Breast epithelium (tissue), 3 donors: ENCODE measurements around the gene VWF.
"Not testable (repeated sequence)": the region's sequence is repeated elsewhere in the genome, so short reads cannot be mapped to it uniquely, and the experiment has no call there.

Experiments used
- POLR2A ChIP-seq: fragments of 450-650 bp; IDR thresholded peaks from one replicate; pipeline ENCODE4 v1.6.1; 2016; ENCODE audit warnings: antibody characterized with exemption, mild to moderate bottlenecking, moderate library complexity
- TF ChIP-seq, protein P1 (sequence below), 3 donors: fragments of 450-650 bp; IDR thresholded peaks; one replicate each; pipeline ENCODE4 v1.5.1; 2016 to 2017; ENCODE audit warnings: antibody characterized with exemption in 3 of 3, mild to moderate bottlenecking in 3 of 3, moderate library complexity in 3 of 3

DNA sequence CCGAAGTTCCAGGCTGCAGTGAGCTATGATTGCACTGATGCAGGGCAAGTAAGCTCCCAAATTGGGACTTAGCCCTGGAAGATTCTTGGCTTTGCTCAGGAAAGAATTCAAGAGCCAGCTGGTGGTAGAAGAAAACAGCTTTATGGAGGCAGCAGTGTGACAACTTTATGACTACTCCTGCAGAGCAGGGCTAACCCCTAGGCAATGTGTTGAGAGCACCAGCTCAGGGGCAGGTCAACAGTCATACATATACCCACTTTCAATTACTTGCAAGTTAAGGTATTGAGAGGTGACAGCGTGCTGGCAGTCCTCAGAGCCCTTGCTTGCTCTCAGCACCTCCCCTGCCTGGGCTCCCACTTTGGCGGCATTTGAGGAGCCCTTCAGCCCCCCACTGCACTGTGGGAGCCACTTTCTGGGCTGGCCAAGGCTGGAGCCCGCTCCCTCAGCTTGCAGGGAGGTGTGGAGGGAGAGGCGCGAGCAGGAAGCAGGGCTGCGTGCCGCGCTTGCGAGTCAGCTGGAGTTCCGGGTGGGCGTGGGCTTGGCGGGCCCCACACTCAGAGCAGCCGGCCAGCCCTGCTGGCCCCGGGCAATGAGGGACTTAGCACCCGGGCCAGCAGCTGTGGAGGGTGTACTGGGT lies 17.4 kb upstream of the VWF start:
- TF ChIP-seq, protein P1, sequence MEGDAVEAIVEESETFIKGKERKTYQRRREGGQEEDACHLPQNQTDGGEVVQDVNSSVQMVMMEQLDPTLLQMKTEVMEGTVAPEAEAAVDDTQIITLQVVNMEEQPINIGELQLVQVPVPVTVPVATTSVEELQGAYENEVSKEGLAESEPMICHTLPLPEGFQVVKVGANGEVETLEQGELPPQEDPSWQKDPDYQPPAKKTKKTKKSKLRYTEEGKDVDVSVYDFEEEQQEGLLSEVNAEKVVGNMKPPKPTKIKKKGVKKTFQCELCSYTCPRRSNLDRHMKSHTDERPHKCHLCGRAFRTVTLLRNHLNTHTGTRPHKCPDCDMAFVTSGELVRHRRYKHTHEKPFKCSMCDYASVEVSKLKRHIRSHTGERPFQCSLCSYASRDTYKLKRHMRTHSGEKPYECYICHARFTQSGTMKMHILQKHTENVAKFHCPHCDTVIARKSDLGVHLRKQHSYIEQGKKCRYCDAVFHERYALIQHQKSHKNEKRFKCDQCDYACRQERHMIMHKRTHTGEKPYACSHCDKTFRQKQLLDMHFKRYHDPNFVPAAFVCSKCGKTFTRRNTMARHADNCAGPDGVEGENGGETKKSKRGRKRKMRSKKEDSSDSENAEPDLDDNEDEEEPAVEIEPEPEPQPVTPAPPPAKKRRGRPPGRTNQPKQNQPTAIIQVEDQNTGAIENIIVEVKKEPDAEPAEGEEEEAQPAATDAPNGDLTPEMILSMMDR (IDR thresholded peaks at IDR 0.05) = not testable (repeated sequence)
- TF ChIP-seq POLR2A = not testable (repeated sequence)
